Inflammatory macrophage treated with lipopolysaccharide for 1 hour (primary cell): ENCODE data around the gene ASB11.
"Not testable (repeated sequence)": the region's sequence is repeated elsewhere in the genome, so short reads cannot be mapped to it uniquely, and the experiment has no call there.

Experiments used
- DNase-seq, 2 donors: peaks; one replicate each; pipeline ENCODE4 v3.0.0-alpha.2; 2020 to 2022

The ASB11 gene

GRCh38 chrX:15301924-15302323 is 13.5 kb downstream of the ASB11 start:
- peak; percentile 71 to 86 for DNase-seq

GRCh38 chrX:15299941-15300851 is 15.2 kb downstream of the ASB11 start:
- peak; percentile 21 to 55 for DNase-seq

GRCh38 chrX:15298780-15299179 is 16.7 kb downstream of the ASB11 start:
- DNase-seq: no peak

DNA sequence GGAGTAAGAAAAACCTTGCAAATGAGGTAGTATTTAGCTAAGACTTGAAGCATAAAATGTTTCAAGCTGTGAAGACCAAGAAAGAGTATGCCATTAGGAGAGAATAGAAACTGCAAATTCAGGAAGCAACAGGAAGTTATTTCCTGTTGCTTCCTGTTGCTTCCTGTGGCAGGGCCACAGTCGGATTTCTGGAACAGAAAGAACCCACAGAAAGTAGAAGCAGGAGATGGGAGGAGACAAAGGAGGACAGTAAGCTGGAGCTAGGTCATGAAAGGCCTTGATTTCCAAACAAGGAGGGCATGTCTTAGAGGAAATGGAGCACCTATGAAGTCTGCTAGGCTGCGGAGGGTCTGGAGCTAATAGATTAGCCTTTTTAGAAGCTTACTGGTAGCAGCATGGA is 17.2 kb downstream of the ASB11 start:
- no peak for DNase-seq

GRCh38 chrX:15293451-15293850 is 22.0 kb downstream of the ASB11 start:
- no peak for DNase-seq

- DNase-seq: no peak
These were observed 22.6 kb downstream of the ASB11 start for GRCh38 chrX:15292861-15293260.

- no peak for DNase-seq
These were observed 37.8 kb downstream of the ASB11 start for GRCh38 chrX:15277604-15278003.

GRCh38 chrX:15274946-15275345 is 40.5 kb downstream of the ASB11 start:
- no peak for DNase-seq

GRCh38 chrX:15273275-15273674 is 42.2 kb downstream of the ASB11 start:
- DNase-seq: not testable (repeated sequence)

GRCh38 chrX:15271757-15272156 is 43.7 kb downstream of the ASB11 start:
- no peak for DNase-seq

- peak; percentile 16 to 28 for DNase-seq
These were observed 45.6 kb downstream of the ASB11 start, which contains the start of gene ASB9 for GRCh38 chrX:15269618-15270521. TSS of gene ASB9 (minus strand) at chrX:15270083. CDS start at chrX:15269874, 209 bp downstream.

DNA sequence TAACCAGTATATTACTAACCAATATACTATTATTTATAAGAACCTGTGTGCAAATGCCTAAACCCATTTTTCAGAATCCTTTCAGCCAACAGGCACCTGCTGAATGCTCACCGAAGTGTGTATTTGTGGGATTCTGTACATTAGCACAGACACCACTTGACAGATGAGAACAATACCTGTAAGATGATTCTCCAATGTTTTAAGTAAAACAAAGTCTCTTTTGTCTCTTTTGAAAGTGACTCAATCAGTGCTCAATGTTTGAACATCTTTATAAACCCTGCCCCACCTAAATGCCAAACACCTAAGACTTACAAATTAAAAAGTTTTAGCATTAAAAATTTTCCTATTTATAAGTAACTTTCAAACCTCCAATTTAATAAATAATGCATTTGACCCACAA is 46.3 kb downstream of the ASB11 start:
- no peak for DNase-seq

DNA sequence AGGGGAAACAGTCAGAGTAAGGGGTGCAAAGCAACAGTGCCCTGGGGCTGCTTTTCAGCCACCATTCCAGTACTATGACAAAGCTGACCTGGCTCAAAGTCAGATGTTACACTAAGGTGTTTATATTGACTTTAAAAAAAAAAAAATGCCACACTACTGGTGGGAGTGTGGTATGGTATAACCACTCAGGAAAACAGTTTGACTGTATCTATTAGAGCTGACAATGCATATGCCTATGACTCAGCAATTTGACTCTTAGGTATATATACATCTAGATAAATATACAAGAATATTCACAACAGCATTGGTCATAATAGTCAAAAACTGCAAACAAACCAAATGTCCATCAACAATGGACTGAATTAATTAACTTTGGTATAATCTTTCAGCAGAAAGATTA is 60.6 kb downstream of the ASB11 start:
- DNase-seq: no peak

DNA sequence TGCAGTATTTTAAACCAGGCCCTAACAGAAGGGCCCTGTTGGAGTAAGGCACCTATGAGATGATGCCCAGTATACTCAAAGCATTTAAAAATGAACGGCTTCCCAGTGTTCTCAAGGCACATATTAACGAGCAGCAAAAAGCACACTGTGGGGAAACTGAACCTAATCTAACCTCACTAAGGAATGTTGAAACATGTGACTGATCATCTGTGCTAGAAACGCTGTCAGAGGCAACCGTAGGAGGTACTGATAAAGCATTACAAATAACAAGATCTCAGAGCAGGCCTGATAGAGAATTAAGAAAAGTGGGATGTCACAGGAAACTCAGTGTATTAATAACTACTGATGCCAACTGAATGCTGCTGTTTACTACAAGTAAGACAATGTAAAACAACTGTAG is 69.5 kb downstream of the ASB11 start:
- DNase-seq: no peak

GRCh38 chrX:15244421-15244820 is 71.0 kb downstream of the ASB11 start:
- no peak for DNase-seq

- DNase-seq: peak; percentile 33 to 72
These were observed 72.4 kb downstream of the ASB11 start for GRCh38 chrX:15242899-15243555.

DNA sequence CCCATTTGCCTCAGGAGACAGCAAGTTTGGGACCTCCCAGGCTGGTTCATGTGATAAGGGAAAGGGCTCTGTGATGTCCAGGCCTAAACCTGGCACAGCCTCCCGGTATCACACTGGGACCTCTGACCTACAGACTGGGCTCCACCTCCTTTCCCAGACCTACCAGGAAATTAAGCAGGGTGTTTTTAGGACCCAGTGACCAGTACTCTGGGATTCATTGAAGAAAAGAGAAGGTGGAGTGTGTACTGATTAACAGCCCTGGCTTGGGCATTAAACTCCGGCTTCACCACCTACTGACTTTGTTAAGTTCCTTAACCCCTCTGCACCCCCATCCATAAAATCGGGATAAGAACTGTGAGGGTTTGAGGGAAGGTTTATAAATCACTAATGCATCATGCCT is 74.1 kb downstream of the ASB11 start:
- DNase-seq: no peak

DNA sequence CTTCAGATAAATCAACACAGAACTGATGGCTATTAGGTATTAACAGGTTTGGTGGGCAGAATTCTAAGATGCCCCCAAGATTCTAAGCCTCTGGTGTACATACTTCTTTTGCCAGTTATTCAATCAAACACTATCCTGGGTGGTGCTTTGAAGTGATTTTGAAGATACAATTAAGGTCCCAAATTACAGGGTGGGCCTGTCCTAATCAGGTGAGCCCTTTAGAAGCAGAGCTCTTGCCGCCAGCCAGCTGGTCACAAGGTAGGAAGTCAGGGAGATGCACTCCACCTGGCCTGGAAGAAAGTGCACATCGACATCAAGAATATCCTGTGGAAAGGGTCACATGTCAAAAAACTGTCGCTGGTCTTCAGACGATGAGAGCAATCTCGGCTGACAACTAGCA is 75.0 kb downstream of the ASB11 start:
- no peak for DNase-seq

- no peak for DNase-seq
These were observed 79.3 kb downstream of the ASB11 start for GRCh38 chrX:15236146-15236545.

DNA sequence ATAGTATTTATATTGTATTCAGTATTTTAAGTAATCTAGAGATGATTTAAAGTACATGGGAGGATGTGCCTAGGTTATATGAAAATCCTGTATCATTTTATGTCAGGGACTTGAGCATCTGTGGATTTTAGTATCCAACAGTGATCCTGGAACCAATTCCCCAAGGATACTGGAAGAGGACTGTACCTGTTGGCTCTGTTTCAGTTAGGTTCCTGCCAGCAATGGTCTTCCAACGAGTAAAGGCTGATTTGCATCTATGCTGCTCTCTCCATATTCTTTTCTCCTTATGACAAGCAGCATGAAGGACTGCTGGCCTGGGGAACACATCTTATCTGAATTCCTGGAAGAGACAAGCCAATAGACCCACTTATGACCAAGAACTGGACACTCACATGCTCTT is 80.4 kb downstream of the ASB11 start:
- no peak for DNase-seq

- DNase-seq: no peak
These were observed 81.9 kb downstream of the ASB11 start for GRCh38 chrX:15233416-15234015.
